ENCODE measurements around the gene SH3RF2.
A peak's percentile ranks its signal among the peaks of the same experiment; 100 is the strongest.

The SH3RF2 gene

DNA sequence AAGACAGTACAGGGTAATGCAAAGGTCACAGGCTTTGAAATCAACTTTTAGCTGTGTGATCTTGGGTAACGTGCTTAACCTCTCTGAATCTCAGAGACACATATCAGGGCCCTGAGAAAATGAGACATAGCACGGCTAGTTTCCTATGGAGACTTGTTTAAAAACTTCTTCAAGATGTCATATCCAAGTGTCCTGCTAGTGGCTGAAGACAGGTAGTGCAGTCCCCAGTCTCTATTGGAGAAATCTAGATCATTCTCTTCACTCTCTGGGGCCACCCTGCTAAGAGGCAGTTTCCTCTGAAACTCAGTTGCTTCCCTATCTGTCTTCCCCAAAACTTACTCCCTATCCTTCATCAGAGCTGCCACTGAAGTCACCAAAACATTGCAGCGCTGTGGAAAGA is 33.3 kb upstream of the SH3RF2 start:
- no peak overlapping the region for H3K4me2 ChIP-seq (ENCODE audit: low read length)
- TF ChIP-seq, protein P1, sequence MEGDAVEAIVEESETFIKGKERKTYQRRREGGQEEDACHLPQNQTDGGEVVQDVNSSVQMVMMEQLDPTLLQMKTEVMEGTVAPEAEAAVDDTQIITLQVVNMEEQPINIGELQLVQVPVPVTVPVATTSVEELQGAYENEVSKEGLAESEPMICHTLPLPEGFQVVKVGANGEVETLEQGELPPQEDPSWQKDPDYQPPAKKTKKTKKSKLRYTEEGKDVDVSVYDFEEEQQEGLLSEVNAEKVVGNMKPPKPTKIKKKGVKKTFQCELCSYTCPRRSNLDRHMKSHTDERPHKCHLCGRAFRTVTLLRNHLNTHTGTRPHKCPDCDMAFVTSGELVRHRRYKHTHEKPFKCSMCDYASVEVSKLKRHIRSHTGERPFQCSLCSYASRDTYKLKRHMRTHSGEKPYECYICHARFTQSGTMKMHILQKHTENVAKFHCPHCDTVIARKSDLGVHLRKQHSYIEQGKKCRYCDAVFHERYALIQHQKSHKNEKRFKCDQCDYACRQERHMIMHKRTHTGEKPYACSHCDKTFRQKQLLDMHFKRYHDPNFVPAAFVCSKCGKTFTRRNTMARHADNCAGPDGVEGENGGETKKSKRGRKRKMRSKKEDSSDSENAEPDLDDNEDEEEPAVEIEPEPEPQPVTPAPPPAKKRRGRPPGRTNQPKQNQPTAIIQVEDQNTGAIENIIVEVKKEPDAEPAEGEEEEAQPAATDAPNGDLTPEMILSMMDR (IDR thresholded peaks at IDR 0.05; ENCODE audit: low read length), result peak; percentile 14; the same call in 1 of the 2 replicates
- TF ChIP-seq EZH2 (IDR thresholded peaks at IDR 0.05; ENCODE audit: borderline replicate concordance, low read length), result no peak
- no peaks in the 10 kb centered on the region for H3K4me1 ChIP-seq (ENCODE audit: insufficient read depth, low read length, severe bottlenecking)
- no peaks in the 10 kb centered on the region for H3F3A ChIP-seq (ENCODE audit: insufficient read depth, low read length)
- H3K9me2 ChIP-seq (ENCODE audit: low read depth, low read length), result no peaks in the 10 kb centered on the region
- no peaks in the 10 kb centered on the region for H3K36me3 ChIP-seq (ENCODE audit: insufficient read depth, low read length)
- no peak overlapping the region for H3K27ac ChIP-seq (ENCODE audit: low read depth, low read length, poor library complexity, severe bottlenecking)
- no peak overlapping the region for H3K9ac ChIP-seq (ENCODE audit: low read length)
- H4K20me1 ChIP-seq (ENCODE audit: insufficient read depth, low read length), result no peaks in the 10 kb centered on the region
- H3K27me3 ChIP-seq (ENCODE audit: insufficient read depth, low read length), result no peaks in the 10 kb centered on the region
- no peaks in the 10 kb centered on the region for H3K9me3 ChIP-seq (ENCODE audit: low read length)
- H2AFZ ChIP-seq (ENCODE audit: low read length), result no peak overlapping the region
- H3K79me2 ChIP-seq (ENCODE audit: insufficient read depth, low read length), result no peaks in the 10 kb centered on the region
- no peak overlapping the region for H3K4me3 ChIP-seq (ENCODE audit: low read depth, low read length, poor library complexity, severe bottlenecking)

GRCh38 chr5:145903867-145904266 is 32.5 kb upstream of the SH3RF2 start:
- Histone ChIP-seq H3K36me3 (ENCODE audit: insufficient read depth, low read length) (no peaks in the 10 kb centered on the region), H3K27me3 (ENCODE audit: insufficient read depth, low read length) (no peaks in the 10 kb centered on the region), H3K9me2 (ENCODE audit: low read depth, low read length) (no peaks in the 10 kb centered on the region), H3K79me2 (ENCODE audit: insufficient read depth, low read length) (no peaks in the 10 kb centered on the region), H3F3A (ENCODE audit: insufficient read depth, low read length) (no peaks in the 10 kb centered on the region), H3K9me3 (ENCODE audit: low read length) (no peaks in the 10 kb centered on the region), H3K9ac (ENCODE audit: low read length) (no peak overlapping the region), H2AFZ (ENCODE audit: low read length) (no peak overlapping the region), H3K4me1 (ENCODE audit: insufficient read depth, low read length, severe bottlenecking) (no peaks in the 10 kb centered on the region), H3K27ac (ENCODE audit: low read depth, low read length, poor library complexity, severe bottlenecking) (no peak overlapping the region), H3K4me3 (ENCODE audit: low read depth, low read length, poor library complexity, severe bottlenecking) (no peak overlapping the region), H4K20me1 (ENCODE audit: insufficient read depth, low read length) (no peaks in the 10 kb centered on the region), H3K4me2 (ENCODE audit: low read length) (no peak overlapping the region)
- no peak for TF ChIP-seq EZH2 (IDR thresholded peaks at IDR 0.05; ENCODE audit: borderline replicate concordance, low read length)
- TF ChIP-seq, protein P1 (IDR thresholded peaks at IDR 0.05; ENCODE audit: low read length), result no peak

GRCh38 chr5:145904743-145905142 is 31.6 kb upstream of the SH3RF2 start:
- Histone ChIP-seq H2AFZ (ENCODE audit: low read length) (no peak overlapping the region), H3K79me2 (ENCODE audit: insufficient read depth, low read length) (no peaks in the 10 kb centered on the region), H3K9me3 (ENCODE audit: low read length) (no peaks in the 10 kb centered on the region), H3K4me3 (ENCODE audit: low read depth, low read length, poor library complexity, severe bottlenecking) (no peak overlapping the region), H3K36me3 (ENCODE audit: insufficient read depth, low read length) (no peaks in the 10 kb centered on the region), H3K27ac (ENCODE audit: low read depth, low read length, poor library complexity, severe bottlenecking) (no peak overlapping the region), H3K27me3 (ENCODE audit: insufficient read depth, low read length) (no peaks in the 10 kb centered on the region), H3K4me2 (ENCODE audit: low read length) (no peak overlapping the region), H4K20me1 (ENCODE audit: insufficient read depth, low read length) (no peaks in the 10 kb centered on the region), H3F3A (ENCODE audit: insufficient read depth, low read length) (no peaks in the 10 kb centered on the region), H3K4me1 (ENCODE audit: insufficient read depth, low read length, severe bottlenecking) (no peaks in the 10 kb centered on the region), H3K9me2 (ENCODE audit: low read depth, low read length) (no peaks in the 10 kb centered on the region), H3K9ac (ENCODE audit: low read length) (no peak overlapping the region)
- no peak for TF ChIP-seq EZH2 (IDR thresholded peaks at IDR 0.05; ENCODE audit: borderline replicate concordance, low read length)
- TF ChIP-seq, protein P1 (IDR thresholded peaks at IDR 0.05; ENCODE audit: low read length), result no peak

Measured in OCI-LY1 (cell line).